Measurements from ENCODE around the gene FBXO22. TPM values are rescaled to one million over a fixed set of nuclear protein-coding genes. Genes with fewer than 3 reads are reported as not detected.

FBXO22 gene
- total and polyA plus RNA-seq, 2 of the 13 experiments (the other 11 are each of a cell fraction or from before 2014, with no cell fraction given) = 45.7 to 112 TPM

DNA sequence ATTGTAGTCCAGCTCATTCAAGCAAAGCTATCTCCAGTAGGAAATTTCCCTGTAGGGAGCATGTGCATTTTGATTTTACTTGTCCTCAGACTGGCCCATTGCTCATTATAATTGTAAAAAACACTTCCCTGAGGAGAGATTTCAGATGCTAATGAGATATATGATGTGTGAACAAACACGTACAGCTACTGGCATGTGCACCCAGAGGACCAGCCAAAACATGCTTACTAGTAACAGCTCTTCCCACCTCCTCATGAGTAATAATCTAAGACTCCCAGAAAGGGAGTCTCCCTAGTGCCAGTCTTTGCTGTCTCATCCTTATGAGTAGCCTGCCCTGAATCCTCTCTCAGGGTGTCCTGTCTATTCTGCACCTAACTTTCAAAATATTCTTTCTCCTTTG, 43.4 kb downstream of the FBXO22 start (continued):
- TF ChIP-seq ZBTB40 (IDR thresholded peaks at IDR 0.05) (no peak), ZBTB40 (CRISPR knock-in tag; IDR thresholded peaks at IDR 0.05) (no peak), ZHX1 (CRISPR knock-in tag; IDR thresholded peaks at IDR 0.05; ENCODE audit: low read depth) (no peak), HMG20B (CRISPR knock-in tag; conservative IDR thresholded peaks at IDR 0.05) (no peak), RFX3 (CRISPR knock-in tag; IDR thresholded peaks at IDR 0.05) (no peak), POLR2A (IDR thresholded peaks at IDR 0.05; ENCODE audit: insufficient read depth in 1 of 2, low read depth in 2 of 2, low read length in 2 of 2) (no peak)

All from HepG2 (cell line).